GM19240 (cell line): ENCODE data around the gene ATP6AP2.

Source experiments
- DNase-seq: peaks from one replicate; pipeline ENCODE4 v3.0.0; 2011; ENCODE audit warnings: low spot score; ENCODE audit not compliant: insufficient read length

Gene ATP6AP2

GRCh38 chrX:40644176-40644575 is 63.4 kb downstream of the ATP6AP2 start:
- no peak for DNase-seq

GRCh38 chrX:40644821-40645358 is 64.1 kb downstream of the ATP6AP2 start:
- DNase-seq, result peak; percentile 37

DNA sequence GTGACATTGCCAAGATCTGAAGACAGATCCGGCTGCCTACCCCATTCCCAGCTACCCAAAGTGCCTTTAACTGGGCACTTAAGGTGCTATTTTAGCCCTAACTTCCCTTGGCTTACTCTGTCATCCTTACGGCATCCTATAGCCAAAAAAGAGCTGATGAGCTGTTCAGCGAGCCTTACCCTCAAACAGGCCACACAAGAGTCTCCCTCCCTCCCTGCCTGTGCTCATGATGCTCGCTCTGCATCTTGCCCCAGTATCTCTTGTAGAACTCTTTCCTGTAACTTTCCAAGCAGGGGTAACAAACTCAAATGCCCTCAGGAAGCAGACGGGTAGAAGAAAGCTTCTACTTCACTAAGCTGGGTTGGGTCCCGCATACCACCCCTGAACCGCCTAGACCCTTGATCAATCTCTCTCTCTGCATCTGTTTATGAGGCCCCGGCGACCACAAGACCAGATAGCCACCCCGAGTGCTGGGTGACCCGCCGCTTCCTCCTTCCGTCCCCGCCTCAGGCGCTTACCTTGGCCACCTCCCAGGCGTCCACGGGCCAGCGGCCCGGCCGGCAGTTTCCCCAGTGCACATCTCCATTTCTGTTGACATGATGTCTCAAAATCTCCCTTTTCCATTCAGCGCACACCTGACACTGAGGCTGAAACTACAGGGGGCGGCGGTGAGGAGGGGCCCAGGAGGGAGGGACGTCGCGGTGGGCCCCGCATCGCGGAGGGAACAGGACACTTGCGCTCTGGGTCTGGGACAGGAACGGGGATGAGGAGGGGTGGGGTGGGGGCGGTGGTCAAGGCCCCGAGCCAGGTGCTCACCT is 65.9 kb downstream of the ATP6AP2 start:
- DNase-seq, result no peak

- peak; percentile 66 for DNase-seq
Measured at GRCh38 chrX:40647307-40648197, 66.8 kb downstream of the ATP6AP2 start, which contains the start of gene CXorf38. Gene CXorf38, minus strand, starts transcription at chrX:40647561. Its CDS starts 41 bp downstream, at chrX:40647520.

DNA sequence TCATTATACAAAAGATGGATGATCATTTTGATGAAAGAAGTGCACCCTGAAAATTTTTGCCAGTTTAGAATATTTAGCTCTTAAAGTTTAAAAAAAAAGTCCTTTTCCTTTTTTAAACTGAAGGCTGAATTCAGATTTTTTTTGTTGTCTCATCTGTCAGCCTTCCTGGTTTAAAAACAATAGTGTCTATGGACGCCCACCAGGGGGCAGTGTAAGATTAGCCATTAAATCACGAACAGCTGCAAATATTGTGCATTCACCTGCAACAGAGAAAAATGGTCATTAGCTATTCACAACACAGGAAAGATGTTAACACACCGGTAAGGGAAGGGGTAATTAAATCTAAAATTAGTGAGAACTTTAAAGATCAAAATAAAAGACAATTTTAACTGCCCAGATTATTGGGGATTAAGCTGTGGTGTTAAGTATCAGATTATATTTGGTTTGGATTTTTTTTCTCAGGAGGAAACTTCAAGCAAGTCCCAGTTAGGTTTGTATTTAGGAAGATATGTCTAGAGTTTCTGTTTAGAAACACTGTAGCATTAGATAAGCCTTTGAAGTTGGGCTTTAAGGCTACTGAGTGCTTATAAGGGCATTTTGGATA is 71.0 kb downstream of the ATP6AP2 start:
- no peak for DNase-seq

DNA sequence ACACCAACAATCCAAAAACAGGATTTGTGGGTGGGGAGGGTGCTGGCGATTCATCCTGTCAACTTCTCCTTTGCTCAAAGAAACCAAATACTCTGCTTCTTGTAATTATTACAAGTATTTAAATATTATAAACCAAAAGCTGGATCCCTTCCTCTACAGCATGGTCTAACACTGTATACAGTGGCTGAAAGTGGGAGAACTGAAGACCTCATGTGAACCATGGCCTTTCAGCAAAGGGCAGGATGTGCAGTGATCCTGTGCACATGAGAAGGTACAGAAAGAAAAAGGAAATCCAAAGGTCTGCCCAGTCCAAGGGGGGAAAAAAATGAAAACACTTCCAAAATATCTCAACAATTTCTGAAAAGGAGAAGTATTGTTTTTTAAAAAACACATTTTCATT is 71.9 kb downstream of the ATP6AP2 start:
- DNase-seq, result no peak

- no peak for DNase-seq
Measured at GRCh38 chrX:40653535-40653934, 72.8 kb downstream of the ATP6AP2 start.
